Measurements from ENCODE around the gene EPHX1.
"Not testable (repeated sequence)": the region's sequence is repeated elsewhere in the genome, so short reads cannot be mapped to it uniquely, and the experiment has no call there.

The EPHX1 gene

DNA sequence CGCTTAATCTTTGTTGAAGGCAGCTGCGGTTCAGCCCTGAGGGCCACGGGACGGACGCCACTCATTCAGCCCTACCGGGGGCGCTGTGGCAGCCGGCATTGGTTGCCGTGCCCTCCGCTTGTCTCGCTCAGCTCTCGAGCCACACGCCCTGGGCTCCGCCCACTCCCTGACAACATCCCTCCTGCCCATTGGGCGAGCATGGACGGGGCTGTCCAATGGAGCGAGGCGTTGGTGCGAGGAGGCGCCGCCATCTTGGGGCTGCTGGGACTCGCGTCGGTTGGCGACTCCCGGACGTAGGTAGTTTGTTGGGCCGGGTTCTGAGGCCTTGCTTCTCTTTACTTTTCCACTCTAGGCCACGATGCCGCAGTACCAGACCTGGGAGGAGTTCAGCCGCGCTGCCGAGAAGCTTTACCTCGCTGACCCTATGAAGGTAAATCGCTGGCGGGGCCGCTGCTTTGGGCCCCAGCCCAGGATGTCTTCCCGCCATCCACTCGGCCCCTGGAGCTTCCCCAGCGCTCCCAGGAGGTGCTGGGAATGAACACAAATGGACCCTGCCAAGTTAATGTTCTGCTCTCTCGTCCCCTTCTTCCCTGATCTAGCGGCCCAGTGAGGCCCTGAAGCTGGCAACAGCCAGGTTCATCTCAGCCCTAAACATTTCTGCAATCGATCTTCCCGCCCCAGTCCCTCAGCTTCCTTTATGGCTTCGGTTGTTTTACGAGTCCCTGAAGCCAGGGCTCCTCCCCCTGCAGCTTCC, 32.2 kb upstream of the EPHX1 start, which contains the start of gene SRP9:
SRP9 (plus strand) TSS at position 244 of the 754 bp plus-strand sequence; CDS start at position 359, 115 bp downstream.
- DNase-seq: peak; percentile 98

DNA sequence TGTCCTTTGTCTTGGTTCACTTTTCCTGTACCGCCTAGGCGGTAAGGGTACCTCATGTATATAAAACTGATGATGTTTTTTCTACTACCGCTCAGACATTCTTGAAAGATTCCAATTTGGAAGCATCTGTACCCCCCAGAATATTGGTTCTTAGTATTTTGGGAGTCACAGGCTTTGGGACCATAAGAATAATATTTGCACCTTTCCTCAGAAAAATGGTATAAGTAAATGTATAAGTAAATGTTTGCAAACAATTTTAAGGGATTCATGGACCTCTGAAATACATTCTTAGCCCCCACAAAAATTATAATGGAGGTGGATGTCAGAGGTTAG, 31.6 kb upstream of the EPHX1 start:
- DNase-seq: no peak

DNA sequence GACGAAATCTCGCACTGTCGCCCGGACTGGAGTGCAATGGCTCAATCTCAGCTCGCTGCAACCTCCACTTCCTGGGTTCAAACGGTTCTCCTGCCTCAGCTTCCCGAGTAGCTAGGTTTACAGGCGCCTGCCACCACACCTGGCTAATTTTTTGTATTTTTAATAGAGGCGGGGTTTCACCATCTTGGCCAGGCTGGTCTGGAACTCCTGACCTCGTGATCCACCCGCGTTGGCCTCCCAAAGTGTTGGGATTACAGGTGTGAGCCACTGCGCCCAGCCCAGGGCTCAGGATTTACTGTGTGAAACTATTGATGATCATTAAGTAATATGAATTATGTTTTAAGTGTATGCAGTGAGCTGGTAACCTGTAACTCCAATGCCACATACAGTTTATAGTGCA, 30.8 kb upstream of the EPHX1 start:
- not testable (repeated sequence) for DNase-seq

DNA sequence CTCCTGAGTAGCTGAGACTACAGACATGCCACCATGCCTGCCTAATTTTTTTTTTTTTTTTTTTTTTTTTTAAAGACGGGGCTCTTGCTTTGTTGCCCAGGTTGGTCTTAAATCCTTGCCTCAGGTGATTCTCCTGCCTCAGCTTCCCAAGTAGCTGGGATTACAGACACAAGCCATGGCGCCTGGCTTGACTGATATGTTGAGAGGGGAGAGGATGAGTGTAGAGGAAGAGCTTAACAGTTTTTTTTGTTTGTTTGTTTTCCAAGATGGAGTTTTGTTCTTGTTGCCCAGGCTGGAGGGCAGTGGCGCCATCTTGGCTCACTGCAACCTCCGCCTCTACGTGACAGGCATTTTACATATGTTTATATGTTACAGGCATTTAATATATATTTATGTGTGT, 29.8 kb upstream of the EPHX1 start:
- DNase-seq: no peak

DNA sequence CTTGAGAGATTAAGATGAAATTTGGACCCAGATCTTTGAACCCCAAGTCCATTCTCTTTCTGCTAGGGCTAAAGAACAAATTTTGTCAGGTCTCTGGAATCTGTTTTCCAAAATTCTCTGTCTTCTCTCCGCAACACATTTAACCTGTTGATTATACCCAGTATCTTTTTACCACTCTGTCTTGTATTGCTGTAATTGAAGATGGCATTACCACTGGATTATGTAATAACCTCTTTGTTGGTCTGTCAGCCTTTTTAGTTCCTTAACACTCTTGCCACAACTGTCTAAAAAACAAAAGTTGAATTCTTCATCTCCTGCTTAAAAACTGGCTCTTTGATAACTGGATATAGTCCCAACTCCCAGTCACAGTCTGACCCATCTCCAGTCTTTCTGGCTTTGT, 29.3 kb upstream of the EPHX1 start:
- DNase-seq: no peak

DNA sequence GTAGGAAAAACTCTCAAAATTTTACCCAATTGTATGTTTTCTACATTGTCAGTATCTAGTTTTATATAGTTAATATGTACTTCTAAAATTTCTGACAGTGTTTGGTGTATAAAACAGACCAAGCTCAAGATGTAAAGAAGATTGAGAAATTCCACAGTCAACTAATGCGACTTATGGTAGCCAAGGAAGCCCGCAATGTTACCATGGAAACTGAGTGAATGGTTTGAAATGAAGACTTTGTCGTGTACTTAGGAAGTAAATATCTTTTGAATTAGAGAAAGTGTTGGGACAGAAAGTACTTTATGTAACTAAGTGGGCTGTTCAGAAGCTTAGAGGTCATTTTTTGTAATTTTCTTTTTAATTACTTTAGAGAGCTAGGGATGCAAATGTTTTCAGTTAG, 20.8 kb upstream of the EPHX1 start:
- DNase-seq: not testable (repeated sequence)

- DNase-seq: no peak
Measured at GRCh38 chr1:225794954-225795353, 15.0 kb upstream of the EPHX1 start.

GRCh38 chr1:225796097-225796496, 13.8 kb upstream of the EPHX1 start:
- DNase-seq: not testable (repeated sequence)

DNA sequence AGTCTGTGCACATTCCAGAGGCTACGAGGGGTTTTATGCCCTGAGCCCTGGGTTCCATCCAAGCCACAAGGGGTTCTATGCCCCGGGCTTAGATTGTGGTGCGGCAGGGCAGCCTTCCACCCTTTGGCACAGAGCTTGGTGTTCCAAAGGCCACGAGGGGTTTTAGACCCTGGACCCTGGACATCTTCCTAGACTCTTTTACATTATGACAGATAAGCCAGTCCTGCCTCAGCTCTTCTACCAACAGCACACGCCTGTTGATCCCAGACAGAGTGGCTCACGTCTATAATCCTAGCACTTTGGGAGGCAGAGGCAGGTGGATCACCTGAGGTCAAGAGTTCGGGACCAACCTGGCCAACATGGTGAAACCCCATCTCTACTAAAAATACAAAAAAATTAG, 8.8 kb upstream of the EPHX1 start:
- not testable (repeated sequence) for DNase-seq

GRCh38 chr1:225806249-225806648, 3.7 kb upstream of the EPHX1 start:
- DNase-seq: no peak

GRCh38 chr1:225806736-225807135, 3.2 kb upstream of the EPHX1 start:
- DNase-seq: not testable (repeated sequence)

DNA sequence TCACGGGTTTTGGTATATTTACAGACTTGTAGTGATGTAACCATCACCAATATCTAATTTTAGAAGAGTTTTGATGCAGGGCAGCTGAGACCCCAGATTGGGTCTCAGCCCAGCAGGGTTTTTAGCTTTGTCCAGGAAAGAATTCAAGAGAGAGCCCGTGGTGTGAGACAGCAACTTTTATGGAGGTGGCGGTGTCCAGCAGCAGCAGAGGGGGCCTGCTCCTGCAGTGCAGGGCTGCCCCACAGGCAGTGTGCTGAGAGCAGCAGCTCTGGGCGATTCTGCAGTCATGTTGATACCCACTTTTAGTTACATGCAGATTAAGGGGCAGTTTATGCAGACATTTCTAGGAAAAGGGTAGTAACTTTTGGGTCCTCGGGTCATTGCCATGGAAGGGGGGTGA, 1.8 kb upstream of the EPHX1 start:
- no peak for DNase-seq

DNA sequence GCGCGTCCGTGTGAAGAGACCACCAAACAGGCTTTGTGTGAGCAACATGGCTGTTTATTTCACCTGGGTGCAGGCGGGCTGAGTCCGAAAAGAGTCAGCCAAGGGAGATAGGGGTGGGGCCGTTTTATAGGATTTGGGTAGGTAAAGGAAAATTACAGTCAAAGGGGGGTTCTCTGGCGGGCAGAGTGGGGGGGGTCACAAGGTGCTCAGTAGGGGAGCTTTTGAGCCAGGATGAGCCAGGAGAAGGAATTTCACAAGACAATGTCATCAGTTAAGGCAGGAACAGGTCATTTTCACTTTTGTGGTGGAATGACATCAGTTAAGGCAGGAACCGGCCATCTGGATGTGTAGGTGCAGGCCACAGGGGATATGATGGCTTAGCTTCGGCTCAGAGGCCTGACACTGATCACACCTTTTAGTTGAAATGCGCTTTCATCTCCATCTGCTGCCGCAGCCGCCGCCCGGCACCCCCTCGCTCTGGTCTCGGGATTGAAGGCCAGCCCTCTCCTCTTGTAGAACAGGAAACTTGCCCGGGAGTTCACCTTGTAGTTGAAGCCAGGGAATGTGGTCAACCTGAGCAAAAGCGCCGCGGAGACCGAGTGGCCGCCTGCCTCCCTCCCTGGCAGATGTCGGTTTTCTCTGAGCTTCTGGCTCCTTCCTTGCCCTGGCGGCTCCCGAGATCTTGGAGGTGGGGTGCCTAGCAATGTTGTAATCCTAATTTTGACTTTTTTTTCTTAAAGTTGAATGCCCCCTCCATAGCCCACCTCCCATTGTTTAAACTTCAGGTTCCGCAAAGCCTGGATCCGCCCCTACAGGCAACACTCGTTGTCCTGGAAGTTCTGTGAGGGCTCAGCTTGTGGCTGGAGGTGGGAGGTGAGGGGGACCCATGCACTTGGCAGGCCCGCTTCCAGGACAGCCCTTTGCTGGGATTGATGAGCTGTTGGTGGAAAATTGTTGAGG, 935 bp downstream of the EPHX1 start:
- not testable (repeated sequence) for DNase-seq

GRCh38 chr1:225811622-225812487, 1.9 kb downstream of the EPHX1 start:
- no peak for DNase-seq

- DNase-seq: peak; percentile 28
Measured at GRCh38 chr1:225812488-225813213, 2.7 kb downstream of the EPHX1 start.

DNA sequence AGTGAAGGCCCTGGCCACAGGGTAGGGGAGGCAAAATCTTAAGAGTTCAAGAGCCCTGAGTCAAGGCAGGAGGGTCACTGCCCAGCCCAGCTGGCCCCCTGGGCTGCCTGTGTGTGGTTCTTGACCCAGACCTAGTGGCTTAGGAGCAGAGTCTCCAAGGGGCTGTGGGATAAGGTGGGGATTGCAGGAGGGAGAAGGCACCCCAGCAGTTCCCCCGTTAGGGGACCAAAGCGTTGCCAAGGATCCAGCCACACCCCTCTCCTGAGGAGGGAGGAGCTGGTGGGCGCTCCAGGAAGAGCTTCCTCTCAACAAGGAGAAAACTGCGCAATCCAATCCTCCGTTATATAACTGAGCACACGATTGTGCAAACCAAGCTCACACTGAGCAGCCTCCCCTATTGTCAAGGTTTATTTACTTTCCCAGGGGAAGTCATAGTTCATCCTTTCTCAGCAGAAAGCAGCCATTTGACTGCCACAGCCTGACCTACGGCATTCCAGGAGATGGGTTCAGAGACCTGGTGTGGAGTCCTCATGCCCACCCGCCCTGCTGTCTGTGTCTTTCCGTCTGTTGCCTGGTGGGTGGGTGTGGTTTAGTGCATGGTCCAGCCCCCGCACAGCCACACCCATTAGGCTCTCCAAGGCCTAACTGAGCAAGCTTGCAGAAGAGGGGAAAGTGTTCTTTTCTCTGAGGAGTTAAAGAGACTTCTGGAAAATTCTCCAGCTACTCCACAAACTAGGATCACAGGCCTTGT, 3.5 kb downstream of the EPHX1 start:
- peak; percentile 40 for DNase-seq

DNA sequence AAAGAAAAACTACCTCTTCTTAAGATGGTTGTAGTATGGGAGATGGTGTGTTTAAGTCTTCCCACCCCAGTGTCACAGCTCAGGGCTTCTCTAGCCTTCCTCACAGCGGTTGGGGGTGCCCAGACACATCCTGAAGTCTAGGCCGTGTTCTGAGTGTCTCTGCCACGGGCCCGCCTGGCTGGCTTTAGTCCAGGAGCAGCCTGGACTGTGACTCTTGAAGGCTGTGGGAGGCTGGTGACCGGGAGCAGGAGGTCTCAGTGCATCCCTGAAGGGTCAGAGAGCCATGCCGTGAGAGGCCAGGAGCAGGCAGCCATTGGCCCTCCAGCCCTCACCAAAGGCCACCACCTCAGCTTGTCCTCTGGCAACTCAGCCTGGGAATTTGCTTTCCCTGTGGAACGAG, 4.5 kb downstream of the EPHX1 start:
- DNase-seq: no peak

- DNase-seq: not testable (repeated sequence)
Measured at GRCh38 chr1:225815090-225815489, 5.2 kb downstream of the EPHX1 start.

DNA sequence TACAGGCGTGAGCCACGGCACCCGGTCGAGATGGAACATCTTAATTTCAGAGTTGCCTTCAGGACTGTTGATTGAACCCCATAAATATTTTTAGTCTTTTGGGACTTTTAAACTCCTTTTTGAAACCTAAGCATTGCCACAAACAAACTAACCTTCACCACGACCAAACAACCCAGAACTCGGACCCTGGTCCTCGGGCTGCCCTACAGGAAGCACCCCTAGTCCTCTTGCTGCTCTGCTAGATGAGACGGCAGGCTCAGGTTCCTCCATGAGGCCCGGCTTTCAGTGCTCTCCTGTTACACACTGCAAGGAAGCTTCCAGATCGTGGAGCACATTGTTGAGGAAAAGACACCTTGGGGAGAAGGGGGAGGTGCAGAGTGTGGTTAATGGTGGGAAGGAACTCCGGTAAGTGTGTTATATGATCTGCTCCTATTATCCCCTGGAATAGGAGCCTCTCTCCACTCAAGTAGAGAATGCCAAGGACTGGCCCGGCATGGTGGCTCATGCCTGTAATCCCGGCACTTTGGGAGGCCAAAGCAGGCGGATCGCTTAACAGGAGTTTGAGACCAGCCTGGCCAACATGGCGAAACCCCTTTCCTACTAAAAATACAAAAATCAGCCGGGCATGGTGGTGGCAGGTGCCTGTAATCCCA, 5.7 kb downstream of the EPHX1 start:
- DNase-seq: no peak

DNA sequence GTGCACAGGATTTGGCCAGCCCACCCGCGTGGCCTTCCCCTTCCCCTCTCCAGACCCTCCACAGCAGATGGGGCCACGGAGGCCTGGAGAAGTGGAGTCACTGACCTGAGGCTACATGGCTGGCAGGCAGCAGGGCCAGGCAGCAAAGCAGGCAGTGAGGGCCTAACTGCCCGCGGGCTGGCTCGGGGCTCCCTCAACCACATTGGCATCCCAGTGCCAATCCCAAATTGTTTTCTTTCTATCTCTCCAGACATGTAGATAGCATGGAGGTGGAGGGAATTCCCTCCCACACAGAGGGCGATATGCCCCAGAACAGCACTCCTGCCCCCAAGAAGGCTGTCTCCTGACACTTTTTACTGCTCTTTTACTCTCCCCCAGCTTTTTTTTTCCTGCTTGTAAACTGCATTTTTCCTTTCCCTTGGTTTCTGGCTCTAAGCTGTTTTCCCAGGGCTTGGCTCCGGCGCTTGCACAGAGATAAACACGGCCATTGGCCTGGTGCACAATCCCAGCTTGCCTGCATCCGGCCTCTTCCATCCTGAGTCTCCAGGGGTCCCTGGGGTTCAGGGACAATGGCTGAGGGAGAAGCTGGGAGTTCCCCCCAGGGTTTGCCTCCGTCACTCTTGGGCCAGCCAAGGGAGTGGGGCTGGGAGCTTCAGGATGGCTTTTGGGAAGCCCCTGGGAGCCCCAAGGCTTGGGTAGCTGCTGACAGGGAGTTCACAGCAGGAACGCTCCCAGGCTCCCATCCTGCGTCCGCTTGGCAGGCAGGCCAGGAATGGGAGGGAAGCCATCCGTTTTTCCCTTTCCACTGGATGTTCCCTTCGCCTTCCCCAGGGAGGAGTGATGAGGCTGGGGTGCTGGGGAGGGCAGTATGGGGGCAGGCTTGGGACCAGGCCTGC, 7.0 kb downstream of the EPHX1 start:
- no peak for DNase-seq
